ENCODE data around the gene ZNF90.
A peak's percentile ranks its signal among the peaks of the same experiment; 100 is the strongest.

ZNF90 gene

GRCh38 chr19:20167020-20167644 lies 89.3 kb downstream of the ZNF90 start, which contains the start of gene ZNF486 (continued):
- TF ChIP-seq TSHZ2 (CRISPR knock-in tag; IDR thresholded peaks at IDR 0.05), result no peak
- TF ChIP-seq CREB5 (CRISPR knock-in tag; IDR thresholded peaks at IDR 0.05; ENCODE audit: low read depth), result no peak

- peak; percentile 54 for ATAC-seq
- TF ChIP-seq TOX (CRISPR knock-in tag; IDR thresholded peaks at IDR 0.05; ENCODE audit: borderline replicate concordance) (no peak), PATZ1 (CRISPR knock-in tag; IDR thresholded peaks at IDR 0.05; ENCODE audit: borderline replicate concordance) (no peak), POU6F1 (CRISPR knock-in tag; IDR thresholded peaks at IDR 0.05; ENCODE audit: borderline replicate concordance, low read depth) (no peak), CSDC2 (CRISPR knock-in tag; IDR thresholded peaks at IDR 0.05) (no peak), ZNF565 (CRISPR knock-in tag; conservative IDR thresholded peaks at IDR 0.05; ENCODE audit: low read depth) (no peak), TCF4 (CRISPR knock-in tag; IDR thresholded peaks at IDR 0.05; ENCODE audit: borderline replicate concordance) (no peak), ZFP30 (CRISPR knock-in tag; IDR thresholded peaks at IDR 0.05) (no peak), OSR1 (CRISPR knock-in tag; IDR thresholded peaks at IDR 0.05) (no peak), ZFP3 (CRISPR knock-in tag; IDR thresholded peaks at IDR 0.05) (no peak), ZC3H10 (CRISPR knock-in tag; IDR thresholded peaks at IDR 0.05) (no peak), ISL1 (CRISPR knock-in tag; IDR thresholded peaks at IDR 0.05) (no peak), ESRRG (CRISPR knock-in tag; IDR thresholded peaks at IDR 0.05) (no peak), CREB5 (CRISPR knock-in tag; IDR thresholded peaks at IDR 0.05; ENCODE audit: low read depth) (no peak)
Measured at GRCh38 chr19:20167651-20168122, 89.9 kb downstream of the ZNF90 start.

Measured in SK-N-SH treated with all-trans-retinoic acid at 6 μM for 48 hours (cell line).